ENCODE measurements around the gene TMEM154. TPM values are rescaled to one million over a fixed set of nuclear protein-coding genes. Genes with fewer than 3 reads are reported as not detected.

The TMEM154 gene
- total and polyA plus RNA-seq, 3 experiments from 2014 or later, result 11.5 to 35.1 (median 12.5) TPM

DNA sequence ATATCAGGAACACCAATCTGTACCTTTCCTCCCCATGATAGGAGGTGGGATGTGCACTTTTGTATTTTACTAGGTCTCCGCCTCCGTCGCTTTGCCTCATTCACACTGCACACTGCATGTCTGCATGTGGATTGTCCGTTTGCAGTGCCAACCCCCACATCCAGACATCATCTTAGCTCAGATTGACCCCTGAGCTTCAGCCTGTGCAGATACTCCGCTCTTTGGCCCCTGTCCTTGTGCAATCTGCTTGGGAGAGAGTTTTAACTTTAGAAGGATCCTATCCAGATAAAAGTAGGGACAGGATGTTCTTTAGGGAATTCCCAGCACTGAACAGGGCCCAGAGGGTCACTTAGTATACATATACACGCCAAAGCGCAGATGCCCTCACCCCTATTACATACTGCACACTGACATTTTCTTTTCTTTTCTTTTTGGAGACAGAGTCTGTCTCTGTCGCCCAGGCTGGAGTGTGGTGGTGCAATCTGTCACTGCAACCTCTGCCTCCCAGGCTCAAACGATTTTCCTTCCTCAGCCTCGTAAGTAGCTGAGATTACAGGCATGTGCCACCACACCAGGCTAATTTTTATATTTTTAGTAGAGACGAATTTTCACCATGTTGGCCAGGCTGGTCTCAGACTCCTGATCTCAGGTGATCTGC lies 100.6 kb downstream of the TMEM154 start:
- H3K27me3 ChIP-seq (ENCODE audit: insufficient read depth, low read length, poor library complexity, severe bottlenecking), result no peaks in the 10 kb centered on the region
- no peak overlapping the region for H3K4me3 ChIP-seq (ENCODE audit: low read length)
- DNase-seq, result no peak
- ChIA-PET CTCF (interaction anchor here (0.8 to 1.5 kb wide), 2 partner anchors 12 to 15 kb away, joined by 3 to 4 read pairs; no protein-coding TSS in a partner anchor), POLR2A (interaction anchor here (0.6 kb wide), 1 partner anchor 89 kb away, joined by 3 read pairs; no protein-coding TSS in a partner anchor)
- no peaks in the 10 kb centered on the region for H3K36me3 ChIP-seq (ENCODE audit: insufficient read depth, low read length)
- Mint-ChIP-seq H3K9me3 (no peaks in the 10 kb centered on the region), H3K36me3 (no peaks in the 10 kb centered on the region), H3K27ac (no peak overlapping the region), H3K4me1 (no peaks in the 10 kb centered on the region), H3K4me3 (no peak overlapping the region), H3K27me3 (peaks cover 0 to under 1% of the 10 kb centered on the region in 2 donors)
- H3K4me1 ChIP-seq (ENCODE audit: insufficient read depth, low read length), result no peaks in the 10 kb centered on the region
- no peak overlapping the region for H3K27ac ChIP-seq (ENCODE audit: low read depth, low read length)
- no peaks in the 10 kb centered on the region for H3K9me3 ChIP-seq (ENCODE audit: low read length)

DNA sequence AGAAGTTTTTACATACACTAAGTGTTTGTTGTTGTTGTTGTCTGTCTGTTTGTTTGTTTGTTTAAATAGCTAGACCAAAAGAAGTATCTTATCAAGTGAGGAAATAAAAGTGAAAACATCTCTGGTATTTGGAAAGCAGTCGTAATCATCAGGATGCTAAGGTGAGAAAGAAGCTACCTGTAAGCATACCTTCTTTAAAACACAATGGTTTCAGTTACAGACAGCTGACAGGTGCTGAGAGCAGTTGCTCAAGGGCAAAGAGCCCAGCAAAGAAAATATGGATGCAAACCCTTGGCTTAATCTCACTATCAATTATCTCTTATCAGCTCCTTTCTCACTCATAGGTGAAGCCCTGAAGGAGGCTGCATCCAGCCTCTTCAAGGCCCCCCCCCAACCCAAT lies 101.1 kb downstream of the TMEM154 start:
- H3K36me3 Mint-ChIP-seq, result no peaks in the 10 kb centered on the region
- Histone ChIP-seq H3K27me3 (ENCODE audit: insufficient read depth, low read length, poor library complexity, severe bottlenecking) (no peaks in the 10 kb centered on the region), H3K4me1 (ENCODE audit: insufficient read depth, low read length) (no peaks in the 10 kb centered on the region), H3K4me3 (ENCODE audit: low read length) (no peak overlapping the region), H3K36me3 (ENCODE audit: insufficient read depth, low read length) (no peaks in the 10 kb centered on the region), H3K9me3 (ENCODE audit: low read length) (no peaks in the 10 kb centered on the region), H3K27ac (ENCODE audit: low read depth, low read length) (no peak overlapping the region)
- no peak overlapping the region for H3K27ac Mint-ChIP-seq
- H3K27me3 Mint-ChIP-seq, result peaks cover 0 to 5% of the 10 kb centered on the region in 2 donors
- no peaks in the 10 kb centered on the region for H3K4me1 Mint-ChIP-seq
- ChIA-PET POLR2A (interaction anchor here (0.6 kb wide), 1 partner anchor 89 kb away, joined by 3 read pairs; no protein-coding TSS in a partner anchor), CTCF (interaction anchor here (0.6 to 1.5 kb wide), 2 partner anchors 13 to 32 kb away, joined by 3 to 4 read pairs; no protein-coding TSS in a partner anchor)
- no peak overlapping the region for H3K4me3 Mint-ChIP-seq
- no peaks in the 10 kb centered on the region for H3K9me3 Mint-ChIP-seq
- no peak for DNase-seq

DNA sequence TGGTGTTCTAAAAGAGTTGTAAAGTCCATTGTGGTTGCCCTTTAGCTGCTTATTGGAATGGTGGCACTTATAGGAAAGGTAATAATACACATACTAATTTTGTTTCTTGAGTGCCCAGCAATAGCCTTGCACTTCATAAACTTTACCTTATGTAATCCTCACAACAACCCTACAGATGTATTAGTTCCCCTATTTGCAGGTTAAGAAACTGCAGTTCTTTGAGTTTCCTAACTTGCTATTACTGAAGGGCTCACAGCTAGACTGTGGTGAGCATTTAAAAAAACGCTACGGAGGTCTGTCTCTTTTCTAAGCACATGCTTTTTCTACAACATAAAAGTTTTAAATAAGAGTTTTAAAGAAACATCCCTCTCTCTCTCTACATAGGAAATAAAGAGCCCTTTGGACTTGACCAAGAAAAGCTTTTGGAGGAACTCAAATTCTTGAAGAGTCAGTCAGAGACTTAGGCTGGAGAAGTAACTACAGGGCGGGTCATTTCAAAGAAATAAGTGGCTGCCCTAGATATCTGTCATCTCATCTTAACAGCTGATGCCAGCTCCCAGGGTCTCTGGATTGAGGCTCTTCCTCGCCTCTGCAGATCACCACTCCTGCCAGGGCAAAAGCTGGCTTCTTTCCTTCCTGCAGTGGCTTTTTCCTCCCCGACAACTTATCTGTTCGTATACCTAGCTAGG lies 101.9 kb downstream of the TMEM154 start:
- no peaks in the 10 kb centered on the region for H3K36me3 Mint-ChIP-seq
- CTCF ChIA-PET, result interaction anchor here (1.4 to 1.5 kb wide), 2 partner anchors 14 to 77 kb away, joined by 4 to 5 read pairs; no protein-coding TSS in a partner anchor
- Histone ChIP-seq H3K4me3 (ENCODE audit: low read length) (no peak overlapping the region), H3K36me3 (ENCODE audit: insufficient read depth, low read length) (no peaks in the 10 kb centered on the region), H3K27ac (ENCODE audit: low read depth, low read length) (no peak overlapping the region), H3K27me3 (ENCODE audit: insufficient read depth, low read length, poor library complexity, severe bottlenecking) (no peaks in the 10 kb centered on the region), H3K4me1 (ENCODE audit: insufficient read depth, low read length) (no peaks in the 10 kb centered on the region), H3K9me3 (ENCODE audit: low read length) (no peaks in the 10 kb centered on the region)
- H3K27me3 Mint-ChIP-seq, result peaks cover 3 to 10% of the 10 kb centered on the region in 2 donors
- H3K9me3 Mint-ChIP-seq, result no peaks in the 10 kb centered on the region
- no peak overlapping the region for H3K4me3 Mint-ChIP-seq
- H3K27ac Mint-ChIP-seq, result no peak overlapping the region
- POLR2A ChIA-PET, result no interaction called here
- H3K4me1 Mint-ChIP-seq, result no peaks in the 10 kb centered on the region
- no peak for DNase-seq

DNA sequence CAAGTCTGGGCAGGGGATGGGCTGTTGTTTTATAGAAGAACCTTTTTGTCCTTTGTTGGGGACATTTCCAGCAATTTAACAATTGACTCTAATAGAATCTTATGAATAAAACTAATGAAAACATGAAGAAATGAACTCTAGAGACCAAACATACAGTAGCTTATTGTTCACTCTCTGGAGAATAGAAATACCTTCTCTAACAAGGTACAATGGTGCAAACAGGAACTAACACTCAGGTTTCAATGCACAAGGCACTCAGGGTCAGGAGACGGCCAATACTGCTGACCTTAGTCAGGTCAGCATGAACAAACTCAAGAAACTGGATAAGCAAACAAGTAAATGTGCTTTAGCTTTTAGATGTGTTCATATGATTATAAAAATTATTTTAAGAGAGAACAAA lies 104.3 kb downstream of the TMEM154 start:
- H3K36me3 Mint-ChIP-seq, result no peaks in the 10 kb centered on the region
- H3K27me3 ChIP-seq (ENCODE audit: insufficient read depth, low read length, poor library complexity, severe bottlenecking), result no peaks in the 10 kb centered on the region
- H3K4me3 Mint-ChIP-seq, result no peak overlapping the region
- no peak overlapping the region for H3K27ac ChIP-seq (ENCODE audit: low read depth, low read length)
- no peak for DNase-seq
- POLR2A ChIA-PET, result no interaction called here
- no peaks in the 10 kb centered on the region for H3K9me3 Mint-ChIP-seq
- no peaks in the 10 kb centered on the region for H3K9me3 ChIP-seq (ENCODE audit: low read length)
- H3K4me3 ChIP-seq (ENCODE audit: low read length), result no peak overlapping the region
- H3K36me3 ChIP-seq (ENCODE audit: insufficient read depth, low read length), result no peaks in the 10 kb centered on the region
- H3K4me1 ChIP-seq (ENCODE audit: insufficient read depth, low read length), result no peaks in the 10 kb centered on the region
- peaks cover 3 to 10% of the 10 kb centered on the region in 2 donors for H3K27me3 Mint-ChIP-seq
- H3K27ac Mint-ChIP-seq, result no peak overlapping the region
- CTCF ChIA-PET, result no interaction called here
- H3K4me1 Mint-ChIP-seq, result no peaks in the 10 kb centered on the region

DNA sequence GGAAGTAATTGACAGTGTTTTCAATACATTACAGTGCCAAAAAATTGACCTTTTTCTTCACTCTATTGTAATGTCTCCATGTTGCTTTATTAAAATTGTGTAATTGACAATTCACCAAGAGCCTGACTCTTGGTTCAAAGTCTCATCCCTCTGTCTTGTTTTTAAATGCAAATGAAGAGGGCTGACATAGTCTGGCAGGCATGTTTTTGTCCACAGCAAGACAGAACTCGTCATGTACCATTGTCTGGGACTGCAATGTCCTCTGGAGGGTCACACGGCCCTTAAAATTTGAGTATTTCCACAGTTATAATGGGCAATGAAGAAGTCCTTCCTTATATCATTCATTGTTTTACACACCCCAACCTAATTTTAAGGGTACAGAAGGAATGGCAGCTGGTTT lies 105.9 kb downstream of the TMEM154 start:
- H3K4me1 Mint-ChIP-seq, result no peaks in the 10 kb centered on the region
- CTCF ChIA-PET, result no interaction called here

DNA sequence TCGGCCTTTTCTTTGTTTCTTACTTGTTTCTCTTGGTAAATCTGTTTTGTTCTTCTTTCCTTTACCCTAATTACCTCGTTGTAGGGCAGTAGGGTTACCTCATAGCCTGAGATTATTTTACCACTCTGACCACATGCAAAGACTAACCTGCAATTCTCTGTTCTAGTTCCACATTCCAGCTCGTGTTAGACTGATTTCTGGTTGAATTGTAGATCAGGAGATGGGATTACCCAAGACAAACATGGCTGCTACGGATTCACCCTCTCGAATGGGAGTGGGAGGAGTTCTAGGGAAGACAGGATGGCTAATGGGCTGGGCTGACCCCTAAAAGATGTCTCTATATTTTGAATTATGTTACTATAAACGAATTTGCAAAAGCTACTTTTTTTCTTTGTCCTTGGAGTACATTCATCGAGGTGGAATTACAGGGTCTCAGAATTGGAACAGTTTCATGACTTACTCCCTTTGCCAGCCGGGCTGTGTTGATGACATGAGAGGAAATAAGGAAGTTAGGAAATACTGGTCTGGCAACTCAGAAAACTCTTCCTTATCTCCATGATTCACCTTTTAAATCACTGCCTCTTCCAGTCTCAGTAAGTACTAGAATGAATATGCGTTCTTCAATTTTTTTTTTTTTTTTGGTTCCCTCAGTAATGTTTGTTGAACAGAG lies 107.2 kb downstream of the TMEM154 start:
- no peaks in the 10 kb centered on the region for H3K9me3 Mint-ChIP-seq
- no peaks in the 10 kb centered on the region for H3K36me3 Mint-ChIP-seq
- no peaks in the 10 kb centered on the region for H3K4me1 Mint-ChIP-seq
- Histone ChIP-seq H3K36me3 (ENCODE audit: insufficient read depth, low read length) (no peaks in the 10 kb centered on the region), H3K4me3 (ENCODE audit: low read length) (no peak overlapping the region), H3K27me3 (ENCODE audit: insufficient read depth, low read length, poor library complexity, severe bottlenecking) (no peaks in the 10 kb centered on the region), H3K4me1 (ENCODE audit: insufficient read depth, low read length) (no peaks in the 10 kb centered on the region), H3K9me3 (ENCODE audit: low read length) (no peaks in the 10 kb centered on the region), H3K27ac (ENCODE audit: low read depth, low read length) (no peak overlapping the region)
- peaks cover 3 to 10% of the 10 kb centered on the region in 2 donors for H3K27me3 Mint-ChIP-seq
- CTCF ChIA-PET, result no interaction called here
- no peak for DNase-seq
- no peak overlapping the region for H3K27ac Mint-ChIP-seq
- POLR2A ChIA-PET, result no interaction called here
- no peak overlapping the region for H3K4me3 Mint-ChIP-seq

More for the DNA sequence above, 105.9 kb downstream of the TMEM154 start:
- no peaks in the 10 kb centered on the region for H3K36me3 ChIP-seq (ENCODE audit: insufficient read depth, low read length)
- H3K4me3 ChIP-seq (ENCODE audit: low read length), result no peak overlapping the region
- Mint-ChIP-seq H3K9me3 (no peaks in the 10 kb centered on the region), H3K36me3 (no peaks in the 10 kb centered on the region), H3K27ac (no peak overlapping the region), H3K4me3 (no peak overlapping the region), H3K27me3 (peaks cover 3 to 10% of the 10 kb centered on the region in 2 donors)
- no peaks in the 10 kb centered on the region for H3K4me1 ChIP-seq (ENCODE audit: insufficient read depth, low read length)
- DNase-seq, result no peak
- no peaks in the 10 kb centered on the region for H3K27me3 ChIP-seq (ENCODE audit: insufficient read depth, low read length, poor library complexity, severe bottlenecking)
- no peak overlapping the region for H3K27ac ChIP-seq (ENCODE audit: low read depth, low read length)
- no peaks in the 10 kb centered on the region for H3K9me3 ChIP-seq (ENCODE audit: low read length)
- POLR2A ChIA-PET, result no interaction called here

DNA sequence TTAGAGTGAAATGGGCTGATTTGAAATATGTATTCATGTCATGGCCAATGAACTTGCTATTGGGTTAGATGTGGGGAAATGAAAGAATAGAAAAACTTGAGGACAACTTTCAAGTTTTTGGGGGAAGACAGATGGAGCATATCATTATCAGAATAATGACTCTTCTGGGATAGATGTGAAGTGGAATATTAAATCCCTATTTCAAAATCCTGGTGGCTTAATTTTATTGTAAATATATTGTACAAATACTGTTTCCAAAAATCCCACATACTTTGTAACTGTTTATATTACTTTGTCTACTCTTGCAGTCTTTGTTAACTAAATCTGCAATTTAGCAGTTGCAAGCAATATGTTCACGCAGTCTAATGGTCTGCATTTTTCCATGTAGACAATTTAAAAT lies 108.0 kb downstream of the TMEM154 start:
- no peaks in the 10 kb centered on the region for H3K4me1 Mint-ChIP-seq
- no peaks in the 10 kb centered on the region for H3K9me3 Mint-ChIP-seq
- peaks cover 3 to 10% of the 10 kb centered on the region in 2 donors for H3K27me3 Mint-ChIP-seq
- no peaks in the 10 kb centered on the region for H3K36me3 ChIP-seq (ENCODE audit: insufficient read depth, low read length)
- no peaks in the 10 kb centered on the region for H3K9me3 ChIP-seq (ENCODE audit: low read length)
- ChIA-PET POLR2A (no interaction called here), CTCF (no interaction called here)
- H3K4me3 Mint-ChIP-seq, result no peak overlapping the region
- no peaks in the 10 kb centered on the region for H3K27me3 ChIP-seq (ENCODE audit: insufficient read depth, low read length, poor library complexity, severe bottlenecking)
- no peak for DNase-seq
- no peaks in the 10 kb centered on the region for H3K4me1 ChIP-seq (ENCODE audit: insufficient read depth, low read length)
- no peak overlapping the region for H3K27ac Mint-ChIP-seq
- H3K4me3 ChIP-seq (ENCODE audit: low read length), result no peak overlapping the region
- no peak overlapping the region for H3K27ac ChIP-seq (ENCODE audit: low read depth, low read length)
- no peaks in the 10 kb centered on the region for H3K36me3 Mint-ChIP-seq

DNA sequence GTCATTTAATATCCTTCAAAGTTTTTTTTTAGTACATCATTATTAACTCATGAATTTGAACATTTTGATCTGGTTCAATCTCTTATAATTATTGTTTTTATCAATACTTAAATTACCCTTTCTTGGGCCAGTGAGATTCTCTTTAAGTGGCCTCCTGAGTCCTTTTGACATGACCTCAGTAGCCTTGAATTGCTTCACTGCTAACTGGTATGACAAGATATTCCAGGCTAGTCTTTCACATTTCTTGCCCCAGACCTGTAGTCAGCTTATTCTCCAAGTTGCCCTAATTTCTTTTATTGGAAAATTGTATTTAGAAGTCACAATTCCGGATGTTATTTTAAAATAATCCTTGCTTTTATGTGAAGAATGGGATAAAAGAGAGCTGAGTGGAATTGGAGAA lies 108.5 kb downstream of the TMEM154 start:
- Histone ChIP-seq H3K27me3 (ENCODE audit: insufficient read depth, low read length, poor library complexity, severe bottlenecking) (no peaks in the 10 kb centered on the region), H3K9me3 (ENCODE audit: low read length) (no peaks in the 10 kb centered on the region), H3K36me3 (ENCODE audit: insufficient read depth, low read length) (no peaks in the 10 kb centered on the region), H3K4me3 (ENCODE audit: low read length) (no peak overlapping the region), H3K4me1 (ENCODE audit: insufficient read depth, low read length) (no peaks in the 10 kb centered on the region), H3K27ac (ENCODE audit: low read depth, low read length) (no peak overlapping the region)
- ChIA-PET POLR2A (no interaction called here), CTCF (no interaction called here)
- no peaks in the 10 kb centered on the region for H3K36me3 Mint-ChIP-seq
- H3K4me3 Mint-ChIP-seq, result no peak overlapping the region
- H3K4me1 Mint-ChIP-seq, result no peaks in the 10 kb centered on the region
- no peak for DNase-seq
- peaks cover 3 to 10% of the 10 kb centered on the region in 2 donors for H3K27me3 Mint-ChIP-seq
- no peaks in the 10 kb centered on the region for H3K9me3 Mint-ChIP-seq
- no peak overlapping the region for H3K27ac Mint-ChIP-seq
